HepG2 (cell line): ENCODE measurements around the gene CD6. TPM values are rescaled to one million over a fixed set of nuclear protein-coding genes. Genes with fewer than 3 reads are reported as not detected.

Experiments
- FOXA1 ChIP-seq, 2 experiments: fragments of 450-650 bp in 1 of 2; sonication (generic) in 1 of 2; formaldehyde crosslinking in 1 of 2; IDR thresholded peaks; 2 replicates each; pipeline versions ENCODE4 v1.4.0 to v1.6.1; 2016 to 2020; ENCODE audit warnings: missing genetic modification reagents in 1 of 2
- HOXD1 ChIP-seq: sonication (generic); formaldehyde crosslinking; IDR thresholded peaks from 2 replicates; pipeline ENCODE4 v1.5.0; 2020; ENCODE audit warnings: missing genetic modification reagents
- MLLT10 ChIP-seq: sonication (generic); formaldehyde crosslinking; IDR thresholded peaks from 2 replicates; pipeline ENCODE4 v1.4.0; 2020; ENCODE audit warnings: missing genetic modification reagents
- TMF1 ChIP-seq: sonication (generic); formaldehyde crosslinking; IDR thresholded peaks from 2 replicates; pipeline ENCODE4 v1.8.1; 2022; ENCODE audit warnings: low read depth, missing genetic modification reagents
- TSC22D2 ChIP-seq: sonication (generic); formaldehyde crosslinking; IDR thresholded peaks from 2 replicates; pipeline ENCODE4 v1.5.1; 2020; ENCODE audit warnings: missing genetic modification reagents, mild to moderate bottlenecking, borderline replicate concordance
- ZFYVE20 ChIP-seq: sonication (generic); formaldehyde crosslinking; IDR thresholded peaks from 2 replicates; pipeline ENCODE4 v1.8.0; 2023; ENCODE audit warnings: low read depth, mild to moderate bottlenecking, moderate library complexity, missing genetic modification reagents, borderline replicate concordance
- ZNF292 ChIP-seq: sonication (generic); formaldehyde crosslinking; IDR thresholded peaks from 2 replicates; pipeline ENCODE4 v1.8.1; 2022; ENCODE audit warnings: mild to moderate bottlenecking, low read depth, missing genetic modification reagents, borderline replicate concordance
- ZNF343 ChIP-seq: sonication (generic); formaldehyde crosslinking; IDR thresholded peaks from 2 replicates; pipeline ENCODE4 v1.4.0; 2020; ENCODE audit warnings: mild to moderate bottlenecking, missing genetic modification reagents
- ZNF441 ChIP-seq: sonication (generic); formaldehyde crosslinking; IDR thresholded peaks from 2 replicates; pipeline ENCODE4 v1.7.0; 2021; ENCODE audit warnings: missing genetic modification reagents, borderline replicate concordance
- polyA plus RNA-seq, 8 experiments: library from polyadenylated mRNA; depleted of rRNA in 3 of 8; stranded (reverse) in 7 of 8; unstranded in 1 of 8; fragments of >200 nt; fragmentation: Illumina TruSeq in 4 of 8; extraction: Trizol in 4 of 8; gene quantifications; 2 replicates each; pipeline versions ENCODE4 v1.2.1 to v1.2.3, GENCODE V29; 2011 to 2016; ENCODE audit warnings: low read depth in 4 of 8, missing spikeins in 1 of 8, mixed read lengths in 1 of 8; ENCODE audit not compliant: insufficient read depth in 1 of 8
- total RNA-seq, 5 experiments: library from RNA; depleted of rRNA; stranded (reverse); fragments of >200 nt; fragmentation: Illumina TruSeq; extraction: Trizol; gene quantifications; 2 replicates each; pipeline ENCODE4 v1.2.3, GENCODE V29; 2016; ENCODE audit warnings: low read depth in 1 of 5
- TF ChIP-seq, protein P1 (sequence below): sonication (generic); formaldehyde crosslinking; IDR thresholded peaks from 2 replicates; pipeline ENCODE4 v1.9.0; 2021; ENCODE audit warnings: mild to moderate bottlenecking, missing genetic modification reagents

Gene CD6
- total and polyA plus RNA-seq, 2 of the 13 experiments (the other 11 are each of a cell fraction or from before 2014, with no cell fraction given), result not detected

DNA sequence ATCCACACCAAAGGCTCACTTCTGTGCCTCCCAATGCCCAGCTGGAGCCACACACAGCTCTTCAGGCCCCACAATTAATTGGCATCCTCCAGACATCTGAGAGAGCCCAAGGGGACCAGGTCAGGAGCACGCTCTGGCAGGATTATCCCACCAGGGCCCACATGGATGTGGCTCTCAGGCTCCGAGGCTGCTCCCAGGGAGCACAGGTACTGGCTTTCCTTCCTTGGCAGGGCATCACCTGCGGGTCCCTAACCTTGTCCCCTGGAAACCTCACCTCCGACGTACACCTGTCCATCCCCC lies 54.3 kb downstream of the CD6 start (continued):
- TF ChIP-seq, protein P1, sequence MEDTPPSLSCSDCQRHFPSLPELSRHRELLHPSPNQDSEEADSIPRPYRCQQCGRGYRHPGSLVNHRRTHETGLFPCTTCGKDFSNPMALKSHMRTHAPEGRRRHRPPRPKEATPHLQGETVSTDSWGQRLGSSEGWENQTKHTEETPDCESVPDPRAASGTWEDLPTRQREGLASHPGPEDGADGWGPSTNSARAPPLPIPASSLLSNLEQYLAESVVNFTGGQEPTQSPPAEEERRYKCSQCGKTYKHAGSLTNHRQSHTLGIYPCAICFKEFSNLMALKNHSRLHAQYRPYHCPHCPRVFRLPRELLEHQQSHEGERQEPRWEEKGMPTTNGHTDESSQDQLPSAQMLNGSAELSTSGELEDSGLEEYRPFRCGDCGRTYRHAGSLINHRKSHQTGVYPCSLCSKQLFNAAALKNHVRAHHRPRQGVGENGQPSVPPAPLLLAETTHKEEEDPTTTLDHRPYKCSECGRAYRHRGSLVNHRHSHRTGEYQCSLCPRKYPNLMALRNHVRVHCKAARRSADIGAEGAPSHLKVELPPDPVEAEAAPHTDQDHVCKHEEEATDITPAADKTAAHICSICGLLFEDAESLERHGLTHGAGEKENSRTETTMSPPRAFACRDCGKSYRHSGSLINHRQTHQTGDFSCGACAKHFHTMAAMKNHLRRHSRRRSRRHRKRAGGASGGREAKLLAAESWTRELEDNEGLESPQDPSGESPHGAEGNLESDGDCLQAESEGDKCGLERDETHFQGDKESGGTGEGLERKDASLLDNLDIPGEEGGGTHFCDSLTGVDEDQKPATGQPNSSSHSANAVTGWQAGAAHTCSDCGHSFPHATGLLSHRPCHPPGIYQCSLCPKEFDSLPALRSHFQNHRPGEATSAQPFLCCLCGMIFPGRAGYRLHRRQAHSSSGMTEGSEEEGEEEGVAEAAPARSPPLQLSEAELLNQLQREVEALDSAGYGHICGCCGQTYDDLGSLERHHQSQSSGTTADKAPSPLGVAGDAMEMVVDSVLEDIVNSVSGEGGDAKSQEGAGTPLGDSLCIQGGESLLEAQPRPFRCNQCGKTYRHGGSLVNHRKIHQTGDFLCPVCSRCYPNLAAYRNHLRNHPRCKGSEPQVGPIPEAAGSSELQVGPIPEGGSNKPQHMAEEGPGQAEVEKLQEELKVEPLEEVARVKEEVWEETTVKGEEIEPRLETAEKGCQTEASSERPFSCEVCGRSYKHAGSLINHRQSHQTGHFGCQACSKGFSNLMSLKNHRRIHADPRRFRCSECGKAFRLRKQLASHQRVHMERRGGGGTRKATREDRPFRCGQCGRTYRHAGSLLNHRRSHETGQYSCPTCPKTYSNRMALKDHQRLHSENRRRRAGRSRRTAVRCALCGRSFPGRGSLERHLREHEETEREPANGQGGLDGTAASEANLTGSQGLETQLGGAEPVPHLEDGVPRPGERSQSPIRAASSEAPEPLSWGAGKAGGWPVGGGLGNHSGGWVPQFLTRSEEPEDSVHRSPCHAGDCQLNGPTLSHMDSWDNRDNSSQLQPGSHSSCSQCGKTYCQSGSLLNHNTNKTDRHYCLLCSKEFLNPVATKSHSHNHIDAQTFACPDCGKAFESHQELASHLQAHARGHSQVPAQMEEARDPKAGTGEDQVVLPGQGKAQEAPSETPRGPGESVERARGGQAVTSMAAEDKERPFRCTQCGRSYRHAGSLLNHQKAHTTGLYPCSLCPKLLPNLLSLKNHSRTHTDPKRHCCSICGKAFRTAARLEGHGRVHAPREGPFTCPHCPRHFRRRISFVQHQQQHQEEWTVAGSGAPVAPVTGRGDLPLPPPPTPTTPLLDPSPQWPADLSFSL (CRISPR knock-in tag), result no peak
- TF ChIP-seq HOXD1 (CRISPR knock-in tag) (no peak), TSC22D2 (CRISPR knock-in tag) (no peak), ZNF292 (CRISPR knock-in tag) (no peak), MLLT10 (CRISPR knock-in tag) (no peak), ZNF343 (CRISPR knock-in tag) (no peak), ZNF441 (no peak), FOXA1 (IDR thresholded peaks at IDR 0.05) (no peak), FOXA1 (CRISPR knock-in tag; IDR thresholded peaks at IDR 0.05) (no peak), TMF1 (CRISPR knock-in tag) (no peak), ZFYVE20 (no peak)
